Prostate gland (tissue), 2 donors: Measurements from ENCODE around the gene CTNND2. TPM values are rescaled to one million over a fixed set of nuclear protein-coding genes. Genes with fewer than 3 reads are reported as not detected.

Experiments used
- DNase-seq: peaks from one replicate; pipeline ENCODE4 v3.0.0-alpha.2; 2019; ENCODE audit warnings: low spot score
- H3K27ac ChIP-seq, 2 donors: fragments of 200-600 bp; sonication (generic); 2 replicates each; pipeline ENCODE4 v1.5.1; 2017 to 2019
- H3K27me3 ChIP-seq: fragments of 200-600 bp; sonication (generic); replicated peaks from 2 replicates; pipeline ENCODE4 v1.5.1; 2019; ENCODE audit not compliant: insufficient read depth
- H3K36me3 ChIP-seq, 2 donors: fragments of 200-600 bp; sonication (generic); 1 replicate in 1 of 2; 2 replicates in 1 of 2; pipeline versions ENCODE4 v1.5.1 to v1.8.1; 2017 to 2019
- H3K4me1 ChIP-seq: fragments of 200-600 bp; sonication (generic); replicated peaks from 2 replicates; pipeline ENCODE4 v1.5.1; 2019
- H3K4me3 ChIP-seq, 2 donors: fragments of 200-600 bp; sonication (generic); 2 replicates each; pipeline ENCODE4 v1.5.1; 2017 to 2019
- H3K9me3 ChIP-seq: fragments of 200-600 bp; sonication (generic); 2 replicates; pipeline ENCODE4 v1.5.1; 2017
- POLR2A ChIP-seq: fragments of 450-650 bp; IDR thresholded peaks from one replicate; pipeline ENCODE4 v1.6.1; 2016; ENCODE audit warnings: antibody characterized with exemption, mild to moderate bottlenecking
- POLR2AphosphoS5 ChIP-seq: sonication (generic); formaldehyde crosslinking; IDR thresholded peaks from one replicate; pipeline ENCODE4 v1.6.1; 2017; ENCODE audit warnings: antibody characterized with exemption
- WGBS: methylation state at CpG from one replicate; pipeline ENCODE4 v1.1.5; 2018; 5-methylcytosine and 5-hydroxymethylcytosine counted together
- intact Hi-C: fragments of 100-400 bp; cut with DNase I; formaldehyde crosslinking; loops from one replicate; pipeline ENCODE4 v1.14.2; 2022
- total RNA-seq, 2 donors: library from RNA; depleted of rRNA; stranded (reverse); fragments of >200 nt; gene quantifications; one replicate each; pipeline ENCODE4 v1.1.0, GENCODE V29; 2016
- TF ChIP-seq, protein P1 (sequence below), 4 experiments: fragments of 200-600 bp in 2 of 4; fragments of 450-650 bp in 2 of 4; sonication (generic) in 2 of 4; IDR thresholded peaks; 1 replicate in 3 of 4; 2 replicates in 1 of 4; pipeline ENCODE4 v1.5.1; 2016 to 2019; ENCODE audit warnings: antibody characterized with exemption in 4 of 4, mild to moderate bottlenecking in 2 of 4, moderate library complexity in 2 of 4

CTNND2 gene
- total RNA-seq, 2 donors from 2014 or later: 5.5 to 11.2 TPM

DNA sequence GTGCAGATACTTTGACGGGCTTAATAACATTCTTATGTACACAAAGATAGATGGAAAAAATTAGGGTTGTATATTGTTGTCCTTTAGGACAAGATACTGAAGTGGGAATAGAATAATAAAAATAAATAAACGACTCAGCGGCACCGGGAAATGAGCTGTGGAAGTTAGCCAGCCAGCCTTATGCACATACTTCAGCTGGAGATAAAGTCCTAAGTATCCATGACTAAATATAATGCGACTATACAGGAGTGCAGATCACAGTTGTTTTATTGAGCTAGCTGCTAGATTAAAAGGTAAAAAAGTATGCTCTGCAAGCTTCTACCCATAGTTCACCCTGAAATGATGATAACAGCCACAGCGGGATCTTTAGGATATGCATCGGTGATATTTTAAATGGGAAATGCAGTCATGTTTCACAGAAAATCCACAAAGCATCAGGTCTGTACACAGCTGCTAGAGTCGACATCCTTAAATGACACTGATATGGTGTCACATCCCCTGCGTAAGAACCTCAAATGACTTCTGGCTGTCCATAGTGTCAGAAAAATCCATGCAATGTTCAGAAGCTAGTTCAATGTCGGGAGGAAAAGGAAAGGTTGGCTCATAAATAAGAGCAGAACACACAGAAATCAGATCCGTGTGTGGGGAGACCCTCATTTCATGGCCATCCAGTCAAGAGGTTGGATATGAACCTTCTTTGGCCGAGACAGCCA lies 750.4 kb downstream of the CTNND2 start:
- intact Hi-C loops: no loop called here
- Histone ChIP-seq H3K9me3 (no peaks in the 10 kb centered on the region), H3K36me3 (no peaks in the 10 kb centered on the region), H3K4me3 (no peak overlapping the region), H3K27me3 (no peaks in the 10 kb centered on the region), H3K27ac (no peak overlapping the region), H3K4me1 (no peaks in the 10 kb centered on the region)
- 70% methylated on average over 12 of the region's 12 CpGs for WGBS
- no peak for DNase-seq
- TF ChIP-seq, protein P1, sequence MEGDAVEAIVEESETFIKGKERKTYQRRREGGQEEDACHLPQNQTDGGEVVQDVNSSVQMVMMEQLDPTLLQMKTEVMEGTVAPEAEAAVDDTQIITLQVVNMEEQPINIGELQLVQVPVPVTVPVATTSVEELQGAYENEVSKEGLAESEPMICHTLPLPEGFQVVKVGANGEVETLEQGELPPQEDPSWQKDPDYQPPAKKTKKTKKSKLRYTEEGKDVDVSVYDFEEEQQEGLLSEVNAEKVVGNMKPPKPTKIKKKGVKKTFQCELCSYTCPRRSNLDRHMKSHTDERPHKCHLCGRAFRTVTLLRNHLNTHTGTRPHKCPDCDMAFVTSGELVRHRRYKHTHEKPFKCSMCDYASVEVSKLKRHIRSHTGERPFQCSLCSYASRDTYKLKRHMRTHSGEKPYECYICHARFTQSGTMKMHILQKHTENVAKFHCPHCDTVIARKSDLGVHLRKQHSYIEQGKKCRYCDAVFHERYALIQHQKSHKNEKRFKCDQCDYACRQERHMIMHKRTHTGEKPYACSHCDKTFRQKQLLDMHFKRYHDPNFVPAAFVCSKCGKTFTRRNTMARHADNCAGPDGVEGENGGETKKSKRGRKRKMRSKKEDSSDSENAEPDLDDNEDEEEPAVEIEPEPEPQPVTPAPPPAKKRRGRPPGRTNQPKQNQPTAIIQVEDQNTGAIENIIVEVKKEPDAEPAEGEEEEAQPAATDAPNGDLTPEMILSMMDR (IDR thresholded peaks at IDR 0.05): no peak
- no peak for TF ChIP-seq POLR2AphosphoS5
- TF ChIP-seq POLR2A: no peak

DNA sequence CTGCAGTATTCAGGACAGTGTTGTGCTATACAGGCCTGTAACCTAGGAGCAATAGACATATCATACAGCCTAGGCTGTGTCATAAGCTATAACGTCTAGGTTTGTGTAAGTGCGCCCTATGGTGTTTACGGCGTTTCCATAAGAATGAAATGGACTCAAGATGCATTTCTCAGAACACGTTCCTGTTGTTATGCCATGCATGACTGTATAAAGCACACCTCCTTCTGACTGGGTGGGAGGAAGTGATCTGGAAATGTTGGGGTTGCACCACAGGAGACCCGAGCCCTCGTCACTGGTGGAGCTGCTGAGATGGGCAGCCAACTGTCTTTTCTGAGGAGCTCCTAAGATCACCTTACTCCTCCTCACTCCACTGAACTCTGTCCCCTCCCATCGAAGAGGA lies 751.9 kb downstream of the CTNND2 start:
- Histone ChIP-seq H3K9me3 (no peaks in the 10 kb centered on the region), H3K4me1 (no peaks in the 10 kb centered on the region), H3K27ac (no peak overlapping the region), H3K27me3 (no peaks in the 10 kb centered on the region), H3K4me3 (no peak overlapping the region), H3K36me3 (no peaks in the 10 kb centered on the region)
- 88% methylated on average over 8 of the region's 8 CpGs for WGBS
- intact Hi-C loops: no loop called here
- TF ChIP-seq, protein P1 (IDR thresholded peaks at IDR 0.05): no peak
- TF ChIP-seq POLR2A: no peak
- no peak for TF ChIP-seq POLR2AphosphoS5
- no peak for DNase-seq

DNA sequence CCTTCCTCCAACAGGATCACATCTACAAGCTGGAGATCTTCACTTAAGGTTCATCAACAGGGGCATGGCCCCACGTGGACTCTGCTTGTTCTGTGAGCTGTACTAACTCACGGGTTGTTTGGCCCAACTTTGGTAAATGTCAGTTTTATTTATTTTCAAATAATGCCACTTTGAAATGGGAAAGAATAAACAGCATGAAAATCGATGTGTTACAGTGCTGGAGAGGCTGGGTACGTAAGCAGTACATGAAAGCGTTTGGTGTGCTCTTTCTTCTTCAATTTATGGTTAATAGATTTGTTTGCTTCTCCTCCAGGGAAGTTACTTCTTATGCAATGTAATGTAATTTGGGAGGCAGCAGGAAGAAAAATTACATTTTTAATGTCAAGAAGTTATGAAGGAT lies 753.3 kb downstream of the CTNND2 start:
- 70% methylated on average over 5 of the region's 5 CpGs for WGBS
- Histone ChIP-seq H3K9me3 (no peaks in the 10 kb centered on the region), H3K4me3 (no peak overlapping the region), H3K36me3 (no peaks in the 10 kb centered on the region), H3K27ac (no peak overlapping the region), H3K27me3 (no peaks in the 10 kb centered on the region), H3K4me1 (no peaks in the 10 kb centered on the region)
- no peak for DNase-seq
- intact Hi-C loops: no loop called here
- TF ChIP-seq POLR2A (no peak), POLR2AphosphoS5 (no peak)
- TF ChIP-seq, protein P1 (IDR thresholded peaks at IDR 0.05): no peak

DNA sequence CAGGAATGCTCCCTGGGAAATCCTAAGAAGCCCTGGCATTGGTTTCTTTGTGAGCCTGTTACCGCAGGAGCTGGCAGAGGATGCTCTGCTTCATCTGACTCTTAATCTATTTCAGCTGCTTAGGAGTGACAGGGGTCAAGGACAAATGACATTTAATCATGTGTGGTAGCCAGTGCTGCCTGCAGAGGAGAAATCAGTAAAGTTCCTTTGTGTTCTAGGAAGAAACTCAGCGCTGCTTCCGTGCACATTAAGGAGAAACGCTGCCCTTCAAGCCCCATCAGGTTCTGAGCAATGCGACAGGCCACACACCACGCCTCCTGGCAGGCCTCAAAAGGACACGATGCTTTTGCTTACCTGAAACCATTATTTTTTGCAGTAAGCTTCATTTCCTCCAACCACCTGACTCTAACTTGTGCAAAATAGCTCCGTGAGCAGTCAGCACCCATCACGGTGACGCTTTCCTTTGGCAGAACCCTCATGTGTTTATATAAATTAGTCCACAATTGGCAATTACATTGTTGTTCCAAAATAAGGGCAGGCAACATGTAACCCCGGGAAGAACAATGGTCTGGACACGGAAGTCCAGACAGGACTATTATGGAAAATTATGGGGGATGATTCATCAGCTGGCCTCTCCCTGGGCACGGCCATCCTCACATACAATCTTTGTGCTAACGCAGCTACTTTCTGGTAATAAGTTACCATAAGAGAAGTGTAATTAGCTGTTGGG lies 755.3 kb downstream of the CTNND2 start:
- Histone ChIP-seq H3K36me3 (no peaks in the 10 kb centered on the region), H3K27ac (no peak overlapping the region), H3K4me3 (no peak overlapping the region), H3K9me3 (no peaks in the 10 kb centered on the region), H3K27me3 (no peaks in the 10 kb centered on the region), H3K4me1 (no peaks in the 10 kb centered on the region)
- no peak for DNase-seq
- TF ChIP-seq, protein P1 (IDR thresholded peaks at IDR 0.05): no peak
- WGBS: 74% methylated on average over 14 of the region's 14 CpGs
- intact Hi-C loops: no loop called here

DNA sequence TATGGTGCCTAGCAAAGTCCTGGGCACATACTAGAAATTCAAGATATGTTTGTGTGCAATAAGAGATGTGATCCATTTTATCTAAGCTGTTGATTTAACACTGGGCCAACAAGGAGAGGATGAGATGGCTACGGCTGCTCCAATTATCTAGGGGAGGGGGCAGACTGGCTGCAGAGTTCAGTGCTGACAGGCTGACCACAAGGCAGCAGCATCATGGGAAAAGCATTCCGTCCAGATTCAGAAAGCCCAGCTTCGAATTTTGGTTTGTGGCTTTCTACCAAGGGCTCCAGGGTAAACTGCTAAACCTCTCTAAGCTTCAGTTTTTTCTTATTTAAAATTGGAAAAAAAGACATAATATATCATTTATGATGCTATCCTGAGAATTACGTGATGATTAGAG lies 758.1 kb downstream of the CTNND2 start:
- no peak for DNase-seq
- no peak overlapping the region for H3K27ac ChIP-seq
- intact Hi-C loops: no loop called here
- no peak overlapping the region for H3K4me3 ChIP-seq
- no peaks in the 10 kb centered on the region for H3K36me3 ChIP-seq
- H3K27me3 ChIP-seq: no peaks in the 10 kb centered on the region
- no peaks in the 10 kb centered on the region for H3K4me1 ChIP-seq
- no peaks in the 10 kb centered on the region for H3K9me3 ChIP-seq
- 67% methylated on average over 4 of the region's 4 CpGs for WGBS
- TF ChIP-seq, protein P1 (IDR thresholded peaks at IDR 0.05): no peak
- no peak for TF ChIP-seq POLR2AphosphoS5
- TF ChIP-seq POLR2A: no peak
